Uterine smooth muscle cell (primary cell): Measurements from ENCODE around the gene FOXA1. TPM values are rescaled to one million over a fixed set of nuclear protein-coding genes. Genes with fewer than 3 reads are reported as not detected.

Experiments
- total RNA-seq: library from RNA; depleted of rRNA; stranded (reverse); fragments of >200 nt; gene quantifications from 2 replicates; pipeline ENCODE4 v1.2.3, GENCODE V29; 2014

Gene FOXA1
- total RNA-seq: not detected in 2 replicates

GRCh38 chr14:37594971-37595808 is at the start of gene FOXA1, which contains the start of gene TTC6:
TSS of gene FOXA1 (minus strand) at chr14:37595249. CDS start at chr14:37594972, 277 bp downstream.
TSS of gene TTC6 (plus strand) at chr14:37595629. CDS start at chr14:37622065, 26,436 bp downstream.

Other genes starting within 250 kb of the FOXA1 start
- gene TTC6, start 380 bp upstream of the FOXA1 start, total RNA-seq: under 0.01 TPM in 1 of 2 replicates, not detected in the other